Upper lobe of left lung (tissue), 4 donors: Measurements from ENCODE around the gene THUMPD1.

Source experiments
- EP300 ChIP-seq, 4 donors: sonication (generic); formaldehyde crosslinking; IDR thresholded peaks; one replicate each; pipeline ENCODE4 v1.5.1; 2017; ENCODE audit warnings: antibody characterized with exemption in 4 of 4, control low read depth in 2 of 4
- POLR2A ChIP-seq, 4 donors: fragments of 450-650 bp; IDR thresholded peaks; one replicate each; pipeline ENCODE4 v1.5.1; 2016 to 2017; ENCODE audit warnings: antibody characterized with exemption in 4 of 4, mild to moderate bottlenecking in 2 of 4
- TF ChIP-seq, protein P1 (sequence below), 6 experiments: fragments of 450-650 bp in 4 of 6; fragments of 200-600 bp in 2 of 6; sonication (generic) in 2 of 6; IDR thresholded peaks; one replicate each; pipeline ENCODE4 v1.5.1; 2016 to 2019; ENCODE audit warnings: antibody characterized with exemption in 6 of 6

GRCh38 chr16:20729141-20729540, 12.5 kb downstream of the THUMPD1 start:
- TF ChIP-seq POLR2A (IDR thresholded peaks at IDR 0.05): no peak
- TF ChIP-seq, protein P1, sequence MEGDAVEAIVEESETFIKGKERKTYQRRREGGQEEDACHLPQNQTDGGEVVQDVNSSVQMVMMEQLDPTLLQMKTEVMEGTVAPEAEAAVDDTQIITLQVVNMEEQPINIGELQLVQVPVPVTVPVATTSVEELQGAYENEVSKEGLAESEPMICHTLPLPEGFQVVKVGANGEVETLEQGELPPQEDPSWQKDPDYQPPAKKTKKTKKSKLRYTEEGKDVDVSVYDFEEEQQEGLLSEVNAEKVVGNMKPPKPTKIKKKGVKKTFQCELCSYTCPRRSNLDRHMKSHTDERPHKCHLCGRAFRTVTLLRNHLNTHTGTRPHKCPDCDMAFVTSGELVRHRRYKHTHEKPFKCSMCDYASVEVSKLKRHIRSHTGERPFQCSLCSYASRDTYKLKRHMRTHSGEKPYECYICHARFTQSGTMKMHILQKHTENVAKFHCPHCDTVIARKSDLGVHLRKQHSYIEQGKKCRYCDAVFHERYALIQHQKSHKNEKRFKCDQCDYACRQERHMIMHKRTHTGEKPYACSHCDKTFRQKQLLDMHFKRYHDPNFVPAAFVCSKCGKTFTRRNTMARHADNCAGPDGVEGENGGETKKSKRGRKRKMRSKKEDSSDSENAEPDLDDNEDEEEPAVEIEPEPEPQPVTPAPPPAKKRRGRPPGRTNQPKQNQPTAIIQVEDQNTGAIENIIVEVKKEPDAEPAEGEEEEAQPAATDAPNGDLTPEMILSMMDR (IDR thresholded peaks at IDR 0.05): no peak
- no peak for TF ChIP-seq EP300 (IDR thresholded peaks at IDR 0.05)
